SKM-1 (cell line): ENCODE results near the gene ASCC3.
"Not testable (repeated sequence)": the region's sequence is repeated elsewhere in the genome, so short reads cannot be mapped to it uniquely, and the experiment has no call there.

Source experiments
- DNase-seq: peaks from one replicate; lab custom pipeline; 2025; ENCODE audit not compliant: unreplicated experiment; lab: John Stamatoyannopoulos, UW

The ASCC3 gene

GRCh38 chr6:100880853-100881706, at the start of gene ASCC3:
Gene ASCC3, minus strand, starts transcription at chr6:100881329. Its CDS starts 13,332 bp downstream, at chr6:100867997.
- DNase-seq: peak; percentile 82

- no peak for DNase-seq
These were observed 44.6 kb upstream of the ASCC3 start for GRCh38 chr6:100925749-100926148.

- DNase-seq: no peak
These were observed 43.6 kb upstream of the ASCC3 start for GRCh38 chr6:100924534-100925227.

- no peak for DNase-seq
These were observed 42.5 kb upstream of the ASCC3 start for GRCh38 chr6:100923481-100924165.

- DNase-seq: no peak
These were observed 39.0 kb upstream of the ASCC3 start for GRCh38 chr6:100920028-100920605.

GRCh38 chr6:100918152-100918551, 37.0 kb upstream of the ASCC3 start:
- DNase-seq: no peak

GRCh38 chr6:100915876-100916275, 34.7 kb upstream of the ASCC3 start:
- no peak for DNase-seq

- no peak for DNase-seq
These were observed 32.5 kb upstream of the ASCC3 start for GRCh38 chr6:100913400-100914276.

GRCh38 chr6:100906325-100906724, 25.2 kb upstream of the ASCC3 start:
- no peak for DNase-seq

GRCh38 chr6:100905067-100905466, 23.9 kb upstream of the ASCC3 start:
- DNase-seq: no peak

GRCh38 chr6:100904316-100904715, 23.2 kb upstream of the ASCC3 start:
- no peak for DNase-seq

- no peak for DNase-seq
These were observed 20.5 kb upstream of the ASCC3 start for GRCh38 chr6:100901582-100901981.

GRCh38 chr6:100899202-100899601, 18.1 kb upstream of the ASCC3 start:
- DNase-seq: no peak

- no peak for DNase-seq
These were observed 16.5 kb upstream of the ASCC3 start for GRCh38 chr6:100897671-100898070.

GRCh38 chr6:100893743-100894142, 12.6 kb upstream of the ASCC3 start:
- no peak for DNase-seq

GRCh38 chr6:100892693-100893092, 11.6 kb upstream of the ASCC3 start:
- DNase-seq: no peak

GRCh38 chr6:100892116-100892515, 11.0 kb upstream of the ASCC3 start:
- DNase-seq: no peak

- DNase-seq: no peak
These were observed 9.9 kb upstream of the ASCC3 start for GRCh38 chr6:100891079-100891478.

GRCh38 chr6:100890646-100891045, 9.5 kb upstream of the ASCC3 start:
- not testable (repeated sequence) for DNase-seq

- DNase-seq: no peak
These were observed 8.2 kb upstream of the ASCC3 start for GRCh38 chr6:100889351-100889750.
